GM12872 (cell line): ENCODE data around the gene FAM83E.

Experiments
- CTCF ChIP-seq: IDR thresholded peaks from 3 replicates; pipeline ENCODE4 v1.5.1; 2011; ENCODE audit warnings: low read depth, mild to moderate bottlenecking, low read length, moderate library complexity; ENCODE audit not compliant: insufficient read depth

FAM83E gene

GRCh38 chr19:48614436-48615230, at the start of gene FAM83E:
Gene FAM83E, minus strand, starts transcription at chr19:48615076. Its CDS starts 1,704 bp downstream, at chr19:48613372.
- no peak for TF ChIP-seq CTCF

GRCh38 chr19:48664476-48664875, 49.6 kb upstream of the FAM83E start:
- TF ChIP-seq CTCF = no peak

- no peak for TF ChIP-seq CTCF
Observed at GRCh38 chr19:48663667-48664066, 48.8 kb upstream of the FAM83E start.

GRCh38 chr19:48661711-48662090, 46.8 kb upstream of the FAM83E start:
- no peak for TF ChIP-seq CTCF

GRCh38 chr19:48660852-48661710, 46.2 kb upstream of the FAM83E start:
- TF ChIP-seq CTCF = no peak

- TF ChIP-seq CTCF = no peak
Observed at GRCh38 chr19:48659768-48660167, 44.9 kb upstream of the FAM83E start.

GRCh38 chr19:48658483-48658882, 43.6 kb upstream of the FAM83E start:
- no peak for TF ChIP-seq CTCF
